Endodermal cell (in vitro differentiated cells): ENCODE data around the gene APBA1. TPM values are rescaled to one million over a fixed set of nuclear protein-coding genes. Genes with fewer than 3 reads are reported as not detected.

Source experiments
- DNase-seq: peaks from one replicate; pipeline ENCODE4 v3.0.0-alpha.2; 2017
- H3K27ac ChIP-seq: 2 replicates; pipeline ENCODE4 v1.5.1; 2013; ENCODE audit warnings: mild to moderate bottlenecking, low read depth, low read length, moderate library complexity
- H3K27me3 ChIP-seq: 2 replicates; pipeline ENCODE4 v1.6.1; 2013; ENCODE audit warnings: mild to moderate bottlenecking, low read length, moderate library complexity; ENCODE audit not compliant: insufficient read depth, control insufficient read depth, poor library complexity, severe bottlenecking
- H3K36me3 ChIP-seq: 2 replicates; pipeline ENCODE4 v1.7.0; 2013; ENCODE audit warnings: mild to moderate bottlenecking, low read length, moderate library complexity; ENCODE audit not compliant: control insufficient read depth, insufficient read depth
- H3K4me1 ChIP-seq: one replicate; pipeline ENCODE4 v1.7.0; 2013; ENCODE audit warnings: low read length; ENCODE audit not compliant: control insufficient read depth, insufficient read depth
- H3K4me3 ChIP-seq: 2 replicates; pipeline ENCODE4 v1.5.1; 2013; ENCODE audit warnings: mild to moderate bottlenecking, low read length, moderate library complexity
- H3K9ac ChIP-seq: 2 replicates; pipeline ENCODE4 v1.6.1; 2013; ENCODE audit warnings: mild to moderate bottlenecking, low read length, moderate library complexity; ENCODE audit not compliant: poor library complexity, severe bottlenecking; ENCODE audit errors: extremely low read depth
- H3K9me3 ChIP-seq: 2 replicates; pipeline ENCODE4 v1.6.1; 2013; ENCODE audit warnings: mild to moderate bottlenecking, low read length, moderate library complexity; ENCODE audit not compliant: control insufficient read depth
- H3K27ac Mint-ChIP-seq: 2 replicates; pipeline ENCODE4 v1.8.0; 2020; ENCODE audit warnings: mixed read lengths
- H3K27me3 Mint-ChIP-seq: 2 replicates; pipeline ENCODE4 v1.8.0; 2021; ENCODE audit warnings: mild to moderate bottlenecking, mixed read lengths; ENCODE audit not compliant: insufficient read depth
- H3K36me3 Mint-ChIP-seq: 2 replicates; pipeline ENCODE4 v1.8.0; 2020; ENCODE audit warnings: low read depth, mixed read lengths
- H3K4me1 Mint-ChIP-seq: 2 replicates; pipeline ENCODE4 v1.8.0; 2020; ENCODE audit warnings: mixed read lengths
- H3K4me3 Mint-ChIP-seq: 2 replicates; pipeline ENCODE4 v1.8.0; 2020; ENCODE audit warnings: mild to moderate bottlenecking, moderate library complexity, mixed read lengths
- H3K9me3 Mint-ChIP-seq: 2 replicates; pipeline ENCODE4 v1.8.0; 2020; ENCODE audit warnings: mild to moderate bottlenecking, mixed read lengths
- CTCF ChIP-seq: fragments of 200-600 bp; sonication (generic); conservative IDR thresholded peaks from 2 replicates; pipeline ENCODE4 v1.5.0; 2021; ENCODE audit warnings: antibody characterized with exemption, mild to moderate bottlenecking
- WGBS, 2 experiments: methylation state at CpG; one replicate each; pipeline versions ENCODE4 v1.1.5 to v1.1.7; 2013; ENCODE audit warnings: missing lambda C conversion rate in 2 of 2, mixed read lengths in 1 of 2; ENCODE audit not compliant: insufficient coverage in 1 of 2, insufficient read length in 1 of 2; 5-methylcytosine and 5-hydroxymethylcytosine counted together
- total RNA-seq, 2 donors: library from RNA; stranded (reverse); fragmentation: NEBNext Ultra II Directional in 1 of 2; extraction: Animal tissue kit (Norgen Biotek cat#: 25700) in 1 of 2; gene quantifications; 2 replicates in 1 of 2; 3 replicates in 1 of 2; pipeline ENCODE4 v1.2.1, GENCODE V29; 2021

APBA1 gene
- total RNA-seq, 2 donors from 2014 or later, result 0.51 to 0.75 TPM

GRCh38 chr9:69667306-69667705 is 4.9 kb downstream of the APBA1 start:
- no peaks in the 10 kb centered on the region for H3K9me3 ChIP-seq
- DNase-seq, result no peak
- H3K27me3 Mint-ChIP-seq, result no peaks in the 10 kb centered on the region
- H3K9me3 Mint-ChIP-seq, result no peaks in the 10 kb centered on the region
- H3K4me1 ChIP-seq, result peaks cover 4% of the 10 kb centered on the region
- no peak overlapping the region for H3K4me3 ChIP-seq
- H3K9ac ChIP-seq, result no peak overlapping the region
- H3K36me3 Mint-ChIP-seq, result no peaks in the 10 kb centered on the region
- H3K36me3 ChIP-seq, result no peaks in the 10 kb centered on the region
- H3K4me3 Mint-ChIP-seq, result no peak overlapping the region
- H3K27ac Mint-ChIP-seq, result no peak overlapping the region
- no peak for TF ChIP-seq CTCF
- peaks cover 33% of the 10 kb centered on the region for H3K27me3 ChIP-seq
- no peak overlapping the region for H3K27ac ChIP-seq
- WGBS, 2 experiments, result 100% methylated on average over 1 of the region's 1 CpG; no CpG with 5 or more reads in 1 of the 2 experiments
- peaks cover 12% of the 10 kb centered on the region for H3K4me1 Mint-ChIP-seq

- H3K36me3 Mint-ChIP-seq, result no peaks in the 10 kb centered on the region
- Histone ChIP-seq H3K9ac (no peak overlapping the region), H3K9me3 (no peaks in the 10 kb centered on the region), H3K36me3 (no peaks in the 10 kb centered on the region), H3K27ac (no peak overlapping the region), H3K4me3 (no peak overlapping the region), H3K4me1 (peaks cover 8% of the 10 kb centered on the region), H3K27me3 (no peaks in the 10 kb centered on the region)
- no peaks in the 10 kb centered on the region for H3K9me3 Mint-ChIP-seq
- H3K4me3 Mint-ChIP-seq, result no peak overlapping the region
- no peak overlapping the region for H3K27ac Mint-ChIP-seq
- no peak for TF ChIP-seq CTCF
- 56 to 83% methylated on average over 1 to 2 of the region's 2 CpGs for WGBS, 2 experiments
- no peaks in the 10 kb centered on the region for H3K27me3 Mint-ChIP-seq
- DNase-seq, result no peak
- H3K4me1 Mint-ChIP-seq, result peaks cover 17% of the 10 kb centered on the region
These were observed 11.9 kb downstream of the APBA1 start for GRCh38 chr9:69660304-69660703.

DNA sequence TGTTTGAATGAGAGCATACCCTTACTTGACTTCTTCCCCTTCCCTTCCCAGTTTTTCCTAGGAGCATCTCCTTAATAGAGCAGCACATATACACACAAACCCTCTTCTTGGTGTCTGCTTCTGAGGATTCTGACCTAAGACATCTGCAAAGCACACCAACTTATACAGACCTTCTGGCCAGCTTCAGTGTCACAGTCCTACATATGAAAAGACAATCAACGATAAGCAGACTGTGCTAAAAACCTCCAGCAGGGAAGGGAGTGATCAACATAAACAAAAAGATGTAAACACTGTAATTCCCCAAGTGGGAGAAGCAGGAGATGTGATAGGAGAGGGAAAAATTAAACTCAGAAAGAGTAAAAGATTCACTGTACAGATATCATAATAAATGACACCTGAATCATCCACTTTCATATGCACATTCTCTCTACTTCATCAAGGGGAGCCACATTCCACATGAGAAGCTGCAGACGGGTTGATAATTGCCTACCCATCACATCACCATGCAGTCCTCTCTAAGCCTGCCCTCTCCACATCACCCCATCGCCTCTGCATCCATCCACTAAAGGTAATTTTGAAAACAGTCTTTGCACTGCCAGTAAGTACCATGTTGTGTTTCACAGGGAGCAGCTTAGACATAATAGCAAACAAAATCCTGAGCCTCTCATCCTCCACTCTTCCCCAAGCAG is 13.0 kb downstream of the APBA1 start:
- Mint-ChIP-seq H3K27me3 (no peaks in the 10 kb centered on the region), H3K36me3 (no peaks in the 10 kb centered on the region), H3K4me3 (no peak overlapping the region), H3K27ac (no peak overlapping the region), H3K4me1 (peaks cover 15% of the 10 kb centered on the region), H3K9me3 (no peaks in the 10 kb centered on the region)
- no peak overlapping the region for H3K4me3 ChIP-seq
- no peaks in the 10 kb centered on the region for H3K27me3 ChIP-seq
- peaks cover 8% of the 10 kb centered on the region for H3K4me1 ChIP-seq
- no peaks in the 10 kb centered on the region for H3K9me3 ChIP-seq
- H3K9ac ChIP-seq, result no peak overlapping the region
- no peak for DNase-seq
- 75 to 86% methylated on average over 1 to 3 of the region's 3 CpGs for WGBS, 2 experiments
- H3K27ac ChIP-seq, result no peak overlapping the region
- no peak for TF ChIP-seq CTCF
- no peaks in the 10 kb centered on the region for H3K36me3 ChIP-seq
